Mammary epithelial cell (primary cell): ENCODE results near the gene NCKAP1.

Experiments used
- CTCF ChIP-seq, 2 donors: IDR thresholded peaks in 1 of 2; conservative IDR thresholded peaks in 1 of 2; 2 replicates each; pipeline ENCODE4 v1.5.1; 2011 to 2012; ENCODE audit warnings: inconsistent platforms in 2 of 2, low read length in 2 of 2, mild to moderate bottlenecking in 2 of 2, control low read depth in 1 of 2, low read depth in 1 of 2; ENCODE audit not compliant: insufficient read depth in 1 of 2; ENCODE audit errors: extremely low read depth in 1 of 2
- EZH2 ChIP-seq: IDR thresholded peaks from 2 replicates; pipeline ENCODE4 v1.6.1; 2012; ENCODE audit warnings: low read length, inconsistent platforms, borderline replicate concordance

DNA sequence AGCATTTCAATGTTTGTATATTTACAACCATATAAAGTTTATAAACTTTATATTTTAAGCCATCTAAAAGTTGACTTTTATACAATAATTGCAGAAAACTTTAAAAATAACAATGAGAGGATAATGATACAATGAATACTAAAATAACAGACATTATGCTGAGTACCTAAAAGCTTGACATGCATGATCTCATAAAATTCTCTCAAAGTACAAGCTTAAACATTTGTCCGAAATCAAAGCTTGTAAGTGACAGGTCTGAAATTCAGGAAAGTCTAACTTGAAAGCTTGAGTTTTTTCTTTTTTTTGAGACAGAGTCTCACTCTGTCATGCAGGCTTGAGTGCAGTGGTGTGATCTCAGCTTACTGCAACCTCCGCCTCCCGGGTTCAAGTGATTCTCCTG is 87.7 kb downstream of the NCKAP1 start:
- TF ChIP-seq CTCF (conservative IDR thresholded peaks at IDR 0.05 in 1 of 2, IDR thresholded peaks at IDR 0.05 in 1 of 2; ENCODE audit: extremely low read depth in 1 of 2, insufficient read depth in 1 of 2, low read depth in 1 of 2, low read length in 2 of 2) (no peak), EZH2 (no peak)
